HT-29 (cell line): Measurements from ENCODE around the gene STXBP4. TPM values are rescaled to one million over a fixed set of nuclear protein-coding genes. Genes with fewer than 3 reads are reported as not detected.

Experiments used
- DNase-seq: peaks from one replicate; pipeline ENCODE4 v3.0.0-alpha.2; 2015; ENCODE audit warnings: low spot score
- total RNA-seq: library from RNA; depleted of rRNA; stranded (reverse); fragments of >200 nt; shearing (Covaris generic); gene quantifications from 2 replicates; pipeline ENCODE4 v1.2.3, GENCODE V29; 2014

The STXBP4 gene
- total RNA-seq, 1 experiment from 2014 or later, result 3.4 TPM

- DNase-seq, result no peak
Observed at GRCh38 chr17:55168958-55169687, 200.6 kb downstream of the STXBP4 start.

- no peak for DNase-seq
Observed at GRCh38 chr17:55171634-55172328, 203.2 kb downstream of the STXBP4 start.

GRCh38 chr17:55172612-55173011, 204.0 kb downstream of the STXBP4 start:
- no peak for DNase-seq

GRCh38 chr17:55174133-55174532, 205.6 kb downstream of the STXBP4 start:
- DNase-seq, result no peak

- no peak for DNase-seq
Observed at GRCh38 chr17:55175788-55176427, 207.3 kb downstream of the STXBP4 start.

GRCh38 chr17:55177159-55177854, 208.7 kb downstream of the STXBP4 start:
- no peak for DNase-seq

GRCh38 chr17:55177855-55178217, 209.3 kb downstream of the STXBP4 start:
- DNase-seq, result no peak

GRCh38 chr17:55186937-55187770, 218.6 kb downstream of the STXBP4 start:
- no peak for DNase-seq

- DNase-seq, result no peak
Observed at GRCh38 chr17:55190748-55191147, 222.2 kb downstream of the STXBP4 start.

- DNase-seq, result no peak
Observed at GRCh38 chr17:55198690-55199370, 230.3 kb downstream of the STXBP4 start.

- DNase-seq, result no peak
Observed at GRCh38 chr17:55200904-55201303, 232.3 kb downstream of the STXBP4 start.

- DNase-seq, result no peak
Observed at GRCh38 chr17:55201308-55201932, 232.9 kb downstream of the STXBP4 start.

GRCh38 chr17:55202896-55203295, 234.3 kb downstream of the STXBP4 start:
- DNase-seq, result no peak

- no peak for DNase-seq
Observed at GRCh38 chr17:55208078-55208812, 239.7 kb downstream of the STXBP4 start.

- no peak for DNase-seq
Observed at GRCh38 chr17:55210292-55210691, 241.7 kb downstream of the STXBP4 start.

- DNase-seq, result no peak
Observed at GRCh38 chr17:55212880-55213279, 244.3 kb downstream of the STXBP4 start.

- DNase-seq, result no peak
Observed at GRCh38 chr17:55215711-55216110, 247.1 kb downstream of the STXBP4 start.

GRCh38 chr17:55216888-55217287, 248.3 kb downstream of the STXBP4 start:
- no peak for DNase-seq

- no peak for DNase-seq
Observed at GRCh38 chr17:55219459-55219858, 250.9 kb downstream of the STXBP4 start.
